ENCODE data around the gene ACBD6. TPM values are rescaled to one million over a fixed set of nuclear protein-coding genes. Genes with fewer than 3 reads are reported as not detected.

The ACBD6 gene
- total and polyA plus RNA-seq, 2 experiments from 2014 or later: 75.7 to 88.8 TPM

GRCh38 chr1:180470031-180470430 is 32.3 kb downstream of the ACBD6 start (continued):
- TF ChIP-seq REST (IDR thresholded peaks at IDR 0.05; ENCODE audit: unreplicated experiment) (no peak), POLR2AphosphoS5 (IDR thresholded peaks at IDR 0.05; ENCODE audit: low read depth) (no peak), STAT1 (IDR thresholded peaks at IDR 0.05; ENCODE audit: unreplicated experiment) (no peak), CREB1 (CRISPR knock-in tag; IDR thresholded peaks at IDR 0.05; ENCODE audit: low read depth) (no peak), ZNF114 (CRISPR knock-in tag; IDR thresholded peaks at IDR 0.05) (no peak), ETS1 (IDR thresholded peaks at IDR 0.05) (no peak), JUNB (IDR thresholded peaks at IDR 0.05; ENCODE audit: unreplicated experiment) (no peak)

- Histone ChIP-seq H2AFZ (no peak overlapping the region), H3K79me2 (replicated peaks; ENCODE audit: insufficient read depth) (peaks cover 49% of the 10 kb centered on the region), H3F3A (replicated peaks; ENCODE audit: low read depth) (no peaks in the 10 kb centered on the region), H3K4me2 (no peak overlapping the region), H4K20me1 (replicated peaks; ENCODE audit: insufficient read depth) (peaks cover 6% of the 10 kb centered on the region), H3K9me2 (ENCODE audit: insufficient read depth) (no peaks in the 10 kb centered on the region), H3K4me1 (ENCODE audit: insufficient read depth) (no peaks in the 10 kb centered on the region), H3K36me3 (ENCODE audit: insufficient read depth) (no peaks in the 10 kb centered on the region), H3K4me3 (no peak overlapping the region), H3K27ac (ENCODE audit: low read depth) (no peak overlapping the region), H3K27me3 (ENCODE audit: insufficient read depth) (no peaks in the 10 kb centered on the region)
- Mint-ChIP-seq H3K36me3 (ENCODE audit: low read depth) (peaks cover 25% of the 10 kb centered on the region), H3K4me3 (no peak overlapping the region), H3K9me3 (peaks cover 13% of the 10 kb centered on the region), H3K4me1 (peaks cover 11% of the 10 kb centered on the region; the same call in 2 of the 3 replicates), H3K27ac (no peak overlapping the region), H3K27me3 (ENCODE audit: insufficient read depth, low read depth, poor library complexity) (no peaks in the 10 kb centered on the region)
- ATAC-seq (no peak), DNase-seq (ENCODE audit: low spot score) (no peak)
- TF ChIP-seq NANOG (IDR thresholded peaks at IDR 0.05; ENCODE audit: borderline replicate concordance): no peak
- no peak for TF ChIP-seq POLR2AphosphoS5 (IDR thresholded peaks at IDR 0.05; ENCODE audit: low read depth)
- TF ChIP-seq ZNF331 (CRISPR knock-in tag; IDR thresholded peaks at IDR 0.05; ENCODE audit: low read depth): no peak
- no peak for TF ChIP-seq REST (IDR thresholded peaks at IDR 0.05; ENCODE audit: unreplicated experiment)
- no peak for TF ChIP-seq ZNF114 (CRISPR knock-in tag; IDR thresholded peaks at IDR 0.05)
- no peak for TF ChIP-seq EZH2phosphoT487 (IDR thresholded peaks at IDR 0.05; ENCODE audit: unreplicated experiment)
- TF ChIP-seq CTCF (conservative IDR thresholded peaks at IDR 0.05; ENCODE audit: low read depth in 2 of 2): no peak
- no peak for TF ChIP-seq STAT1 (IDR thresholded peaks at IDR 0.05; ENCODE audit: unreplicated experiment)
- TF ChIP-seq JUNB (IDR thresholded peaks at IDR 0.05; ENCODE audit: unreplicated experiment): no peak
These were observed 34.1 kb downstream of the ACBD6 start for GRCh38 chr1:180468311-180468710.
